HCT116 (cell line): ENCODE data around the gene LRP1B. TPM values are rescaled to one million over a fixed set of nuclear protein-coding genes. Genes with fewer than 3 reads are reported as not detected.

Experiments used
- ATAC-seq: fragments of 200-7000 bp; cut with Tn5 transposase; 2 replicates; pipeline ENCODE4 v1.9.1; 2020; ENCODE audit warnings: mild to moderate bottlenecking, moderate library complexity
- BruUV-seq: library from RNA; stranded (reverse); fragments of 400-500 nt; replicated peaks from 2 replicates; lab custom pipeline; 2021; lab: Mats Ljungman, UMichigan
- CTCF ChIA-PET: fragments of 300-600 bp; sonication (Branson Sonifier 250); formaldehyde crosslinking; loops from one replicate; lab custom pipeline; 2021; ENCODE audit warnings: antibody characterized with exemption; lab: Charles Lee
- POLR2A ChIA-PET: fragments of 300-600, 350-600 bp; sonication (Branson Sonifier 250); formaldehyde crosslinking; loops from one replicate; lab custom pipeline; 2021; ENCODE audit warnings: antibody characterized with exemption; lab: Charles Lee
- RAD21 ChIA-PET, 2 experiments: fragments of 300-600 bp; sonication (Branson Sonifier 250); formaldehyde crosslinking; loops; one replicate each; lab custom pipeline; 2023; ENCODE audit warnings: low total read pairs in 2 of 2; ENCODE audit not compliant: uncharacterized antibody in 2 of 2, unreplicated experiment in 2 of 2, low non-redundant PET in 1 of 2; lab: Charles Lee
- DNase-seq: peaks from one replicate; pipeline ENCODE4 v3.0.0-alpha.2; 2010; ENCODE audit warnings: low read depth, low spot score
- H2AFZ ChIP-seq: fragments of 200-600 bp; shearing (Covaris generic), sonication (generic); 2 replicates; pipeline ENCODE4 v1.6.1; 2017; ENCODE audit warnings: low read depth, mixed run types, mixed read lengths, antibody characterized with exemption, low read length; ENCODE audit not compliant: poor library complexity, severe bottlenecking
- H3K27ac ChIP-seq: 2 replicates; pipeline ENCODE4 v1.5.1; 2012; ENCODE audit warnings: low read depth, low read length
- H3K27me3 ChIP-seq: fragments of 200-600 bp; sonication (generic); 2 replicates; pipeline ENCODE4 v1.6.1; 2016; ENCODE audit warnings: mixed run types, low read length, mixed read lengths; ENCODE audit not compliant: insufficient read depth
- H3K36me3 ChIP-seq, 2 experiments: fragments of 200-500 bp in 1 of 2; fragments of 200-600 bp in 1 of 2; sonication (Bioruptor generic) in 1 of 2; sonication (generic) in 1 of 2; 2 replicates each; pipeline versions ENCODE4 v1.5.1 to v1.6.1; 2014 to 2016; ENCODE audit warnings: low read length in 2 of 2, inconsistent platforms in 1 of 2, mixed read lengths in 1 of 2, mixed run types in 1 of 2; ENCODE audit not compliant: insufficient read depth in 2 of 2, control insufficient read depth in 1 of 2
- H3K4me1 ChIP-seq, 2 experiments: fragments of 200-600 bp in 1 of 2; sonication (generic) in 1 of 2; 2 replicates each; pipeline versions ENCODE4 v1.5.1 to v1.6.1; 2012 to 2017; ENCODE audit warnings: low read length in 2 of 2, inconsistent platforms in 1 of 2, mild to moderate bottlenecking in 1 of 2, mixed read lengths in 1 of 2, mixed run types in 1 of 2, moderate library complexity in 1 of 2; ENCODE audit not compliant: insufficient read depth in 2 of 2, control insufficient read depth in 1 of 2
- H3K4me2 ChIP-seq: fragments of 200-600 bp; sonication (generic); 2 replicates; pipeline ENCODE4 v1.6.1; 2017; ENCODE audit warnings: mixed run types, low read length, mixed read lengths
- H3K4me3 ChIP-seq, 2 experiments: fragments of 200-600 bp in 1 of 2; sonication (generic) in 1 of 2; replicated peaks in 1 of 2; 2 replicates each; pipeline ENCODE4 v1.5.1; 2011 to 2016; ENCODE audit warnings: low read length in 2 of 2, control low read depth in 1 of 2, low read depth in 1 of 2, mild to moderate bottlenecking in 1 of 2, mixed read lengths in 1 of 2, mixed run types in 1 of 2
- H3K79me2 ChIP-seq: fragments of 200-600 bp; sonication (generic); 2 replicates; pipeline ENCODE4 v1.6.1; 2017; ENCODE audit warnings: mild to moderate bottlenecking, mixed run types, low read length, moderate library complexity, mixed read lengths; ENCODE audit not compliant: insufficient read depth
- H3K9ac ChIP-seq: fragments of 200-600 bp; sonication (generic); 2 replicates; pipeline ENCODE4 v1.6.1; 2016; ENCODE audit warnings: low read length, mixed read lengths
- H3K9me2 ChIP-seq: fragments of 200-600 bp; sonication (generic), shearing (Covaris generic); 2 replicates; pipeline ENCODE4 v1.6.1; 2017; ENCODE audit warnings: mixed run types, mild to moderate bottlenecking, moderate library complexity; ENCODE audit not compliant: insufficient read depth
- H3K9me3 ChIP-seq, 2 experiments: fragments of 200-500 bp in 1 of 2; fragments of 200-600 bp in 1 of 2; sonication (Bioruptor generic) in 1 of 2; sonication (generic) in 1 of 2; 2 replicates each; pipeline ENCODE4 v1.6.1; 2014 to 2017; ENCODE audit warnings: low read length in 2 of 2, mixed read lengths in 2 of 2, inconsistent platforms in 1 of 2, low read depth in 1 of 2, mild to moderate bottlenecking in 1 of 2, mixed run types in 1 of 2, moderate library complexity in 1 of 2; ENCODE audit not compliant: control insufficient read depth in 1 of 2, insufficient read depth in 1 of 2
- H4K20me1 ChIP-seq: fragments of 200-600 bp; sonication (generic), shearing (Covaris generic); 2 replicates; pipeline ENCODE4 v1.6.1; 2017; ENCODE audit warnings: mixed run types, mild to moderate bottlenecking, moderate library complexity; ENCODE audit not compliant: insufficient read depth
- EGR1 ChIP-seq: IDR thresholded peaks from 2 replicates; pipeline ENCODE4 v1.6.1; 2012; ENCODE audit warnings: low read depth
- FOSL1 ChIP-seq: IDR thresholded peaks from 2 replicates; pipeline ENCODE4 v1.6.1; 2012; ENCODE audit warnings: low read depth
- POLR2A ChIP-seq: IDR thresholded peaks from 2 replicates; pipeline ENCODE4 v1.7.0; 2011; ENCODE audit warnings: borderline replicate concordance; ENCODE audit not compliant: insufficient read depth, insufficient read length; ENCODE audit errors: extremely low read depth
- YY1 ChIP-seq: IDR thresholded peaks from 2 replicates; pipeline ENCODE4 v1.6.1; 2011; ENCODE audit warnings: low read length, low read depth, moderate library complexity, mild to moderate bottlenecking; ENCODE audit not compliant: insufficient replicate concordance; ENCODE audit errors: extremely low read depth
- intact Hi-C: fragments of 100-400 bp; cut with micrococcal nuclease; formaldehyde crosslinking; loops from 2 replicates; pipeline ENCODE4 v1.10.0; 2022
- total RNA-seq: library from RNA; stranded (reverse); gene quantifications from one replicate; pipeline ENCODE4 v1.2.1, GENCODE V29; 2021; ENCODE audit not compliant: unreplicated experiment
- TF ChIP-seq, protein P1 (sequence below): IDR thresholded peaks from 2 replicates; pipeline ENCODE4 v1.6.1; 2012
- TF ChIP-seq, protein P2 (sequence below): IDR thresholded peaks from 2 replicates; pipeline ENCODE4 v1.6.1; 2012
- TF ChIP-seq, protein P3 (sequence below): IDR thresholded peaks from 2 replicates; pipeline ENCODE4 v1.6.1; 2011; ENCODE audit warnings: mild to moderate bottlenecking, low read length, moderate library complexity; ENCODE audit not compliant: insufficient replicate concordance; ENCODE audit errors: extremely low read depth

The LRP1B gene
- total RNA-seq, 1 experiment from 2014 or later: 0.34 TPM

DNA sequence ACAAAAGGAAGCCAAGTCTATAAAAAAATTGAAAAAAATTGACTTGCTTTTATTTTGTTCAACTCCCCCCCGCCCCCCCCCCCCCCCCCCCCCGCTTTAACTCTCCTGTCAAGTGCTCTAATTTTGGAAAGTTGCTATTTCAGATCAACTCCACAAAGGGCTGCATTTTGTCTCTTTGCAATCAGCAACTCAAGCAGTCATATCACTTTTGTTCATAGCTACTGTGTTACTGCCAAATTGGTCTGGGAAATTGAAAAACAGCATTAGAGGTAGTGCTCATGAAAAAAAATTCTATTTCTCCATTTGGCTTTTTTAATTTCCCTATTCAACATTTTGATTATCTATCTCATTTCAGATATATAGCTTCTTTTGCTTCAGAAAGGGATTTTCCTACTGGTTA, 531.8 kb downstream of the LRP1B start:
- no peak overlapping the region for H3K4me2 ChIP-seq
- intact Hi-C loops: no loop called here
- POLR2A ChIA-PET: no interaction called here
- H3K79me2 ChIP-seq: no peaks in the 10 kb centered on the region
- RAD21 ChIA-PET: no interaction called here
- H2AFZ ChIP-seq: no peak overlapping the region
- H3K27me3 ChIP-seq: no peaks in the 10 kb centered on the region
- H3K9me2 ChIP-seq: no peaks in the 10 kb centered on the region; the same call in 1 of the 2 replicates
- DNase-seq: no peak
- H3K9ac ChIP-seq: no peak overlapping the region
- no TSS peak for BruUV-seq
- H3K27ac ChIP-seq: no peak overlapping the region
- H3K4me1 ChIP-seq: no peaks in the 10 kb centered on the region
- no peaks in the 10 kb centered on the region for H4K20me1 ChIP-seq
- no peaks in the 10 kb centered on the region for H3K9me3 ChIP-seq
- no peak for ATAC-seq
- H3K4me3 ChIP-seq: no peak overlapping the region
- CTCF ChIA-PET: no interaction called here
- TF ChIP-seq EGR1: no peak
- TF ChIP-seq, protein P1, sequence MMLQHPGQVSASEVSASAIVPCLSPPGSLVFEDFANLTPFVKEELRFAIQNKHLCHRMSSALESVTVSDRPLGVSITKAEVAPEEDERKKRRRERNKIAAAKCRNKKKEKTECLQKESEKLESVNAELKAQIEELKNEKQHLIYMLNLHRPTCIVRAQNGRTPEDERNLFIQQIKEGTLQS: no peak
- TF ChIP-seq FOSL1: no peak
- TF ChIP-seq, protein P2, sequence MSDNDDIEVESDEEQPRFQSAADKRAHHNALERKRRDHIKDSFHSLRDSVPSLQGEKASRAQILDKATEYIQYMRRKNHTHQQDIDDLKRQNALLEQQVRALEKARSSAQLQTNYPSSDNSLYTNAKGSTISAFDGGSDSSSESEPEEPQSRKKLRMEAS: no peak
- TF ChIP-seq, protein P3, sequence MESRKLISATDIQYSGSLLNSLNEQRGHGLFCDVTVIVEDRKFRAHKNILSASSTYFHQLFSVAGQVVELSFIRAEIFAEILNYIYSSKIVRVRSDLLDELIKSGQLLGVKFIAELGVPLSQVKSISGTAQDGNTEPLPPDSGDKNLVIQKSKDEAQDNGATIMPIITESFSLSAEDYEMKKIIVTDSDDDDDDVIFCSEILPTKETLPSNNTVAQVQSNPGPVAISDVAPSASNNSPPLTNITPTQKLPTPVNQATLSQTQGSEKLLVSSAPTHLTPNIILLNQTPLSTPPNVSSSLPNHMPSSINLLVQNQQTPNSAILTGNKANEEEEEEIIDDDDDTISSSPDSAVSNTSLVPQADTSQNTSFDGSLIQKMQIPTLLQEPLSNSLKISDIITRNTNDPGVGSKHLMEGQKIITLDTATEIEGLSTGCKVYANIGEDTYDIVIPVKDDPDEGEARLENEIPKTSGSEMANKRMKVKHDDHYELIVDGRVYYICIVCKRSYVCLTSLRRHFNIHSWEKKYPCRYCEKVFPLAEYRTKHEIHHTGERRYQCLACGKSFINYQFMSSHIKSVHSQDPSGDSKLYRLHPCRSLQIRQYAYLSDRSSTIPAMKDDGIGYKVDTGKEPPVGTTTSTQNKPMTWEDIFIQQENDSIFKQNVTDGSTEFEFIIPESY: no peak
- no peaks in the 10 kb centered on the region for H3K36me3 ChIP-seq

DNA sequence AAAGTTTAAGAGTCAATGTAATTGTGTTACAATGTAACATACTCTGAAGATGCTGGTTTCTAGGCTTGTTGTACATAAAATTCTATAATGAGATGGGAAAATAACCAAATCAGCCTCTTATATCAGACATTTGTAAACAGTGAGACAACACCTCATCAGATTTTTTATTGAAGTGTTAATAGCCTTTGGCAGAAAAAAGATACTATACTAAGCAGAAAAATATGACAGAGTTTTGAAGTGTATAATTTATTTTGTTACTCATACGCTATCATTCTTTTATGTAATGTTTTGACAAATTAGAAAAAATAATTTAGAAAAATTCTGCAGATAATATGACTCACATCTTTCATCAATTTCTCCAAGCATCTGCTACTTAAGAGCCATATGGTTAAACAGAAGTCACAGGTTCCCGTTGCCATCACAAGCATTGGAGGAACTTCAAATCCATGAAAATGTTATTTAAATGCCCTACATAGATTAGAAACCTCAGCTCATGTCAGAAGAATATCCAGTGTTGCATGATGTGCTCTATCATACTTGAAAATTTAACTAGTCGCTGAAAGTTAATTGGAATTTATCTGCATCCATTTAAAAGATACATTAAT, 535.4 kb downstream of the LRP1B start:
- no peaks in the 10 kb centered on the region for H3K36me3 ChIP-seq
- no peak for ATAC-seq
- no peaks in the 10 kb centered on the region for H3K4me1 ChIP-seq
- H2AFZ ChIP-seq: no peak overlapping the region
- no peak overlapping the region for H3K4me2 ChIP-seq
- CTCF ChIA-PET: no interaction called here
- POLR2A ChIA-PET: no interaction called here
- H3K4me3 ChIP-seq: no peak overlapping the region
- BruUV-seq: no TSS peak
- RAD21 ChIA-PET: no interaction called here
- intact Hi-C loops: no loop called here
- no peaks in the 10 kb centered on the region; the same call in 1 of the 2 replicates for H3K9me2 ChIP-seq
- no peaks in the 10 kb centered on the region for H3K79me2 ChIP-seq
- H3K9me3 ChIP-seq: no peaks in the 10 kb centered on the region
- no peaks in the 10 kb centered on the region for H3K27me3 ChIP-seq
- no peak overlapping the region for H3K27ac ChIP-seq
- H4K20me1 ChIP-seq: no peaks in the 10 kb centered on the region
- no peak for TF ChIP-seq POLR2A
- no peak for TF ChIP-seq YY1
- H3K9ac ChIP-seq: no peak overlapping the region
- no peak for DNase-seq
